Right lobe of liver (tissue), 4 donors: Measurements from ENCODE around the gene PTH.

Experiments
- POLR2A ChIP-seq: fragments of 450-650 bp; IDR thresholded peaks from one replicate; pipeline ENCODE4 v1.6.1; 2017; ENCODE audit warnings: antibody characterized with exemption, mild to moderate bottlenecking
- TF ChIP-seq, protein P1 (sequence below), 4 donors: fragments of 200-600 bp in 3 of 4; fragments of 450-650 bp in 1 of 4; IDR thresholded peaks; one replicate each; pipeline versions ENCODE4 v1.5.1 to v1.8.0; 2016 to 2022; ENCODE audit warnings: antibody characterized with exemption in 4 of 4, mild to moderate bottlenecking in 2 of 4
- donor health status: DM: no; HTN: no; CAD: no.
- donor health status: DM: no; HTN: no; CAD: no.
- donor health status: DM: no; HTN: yes; CAD: no.

DNA sequence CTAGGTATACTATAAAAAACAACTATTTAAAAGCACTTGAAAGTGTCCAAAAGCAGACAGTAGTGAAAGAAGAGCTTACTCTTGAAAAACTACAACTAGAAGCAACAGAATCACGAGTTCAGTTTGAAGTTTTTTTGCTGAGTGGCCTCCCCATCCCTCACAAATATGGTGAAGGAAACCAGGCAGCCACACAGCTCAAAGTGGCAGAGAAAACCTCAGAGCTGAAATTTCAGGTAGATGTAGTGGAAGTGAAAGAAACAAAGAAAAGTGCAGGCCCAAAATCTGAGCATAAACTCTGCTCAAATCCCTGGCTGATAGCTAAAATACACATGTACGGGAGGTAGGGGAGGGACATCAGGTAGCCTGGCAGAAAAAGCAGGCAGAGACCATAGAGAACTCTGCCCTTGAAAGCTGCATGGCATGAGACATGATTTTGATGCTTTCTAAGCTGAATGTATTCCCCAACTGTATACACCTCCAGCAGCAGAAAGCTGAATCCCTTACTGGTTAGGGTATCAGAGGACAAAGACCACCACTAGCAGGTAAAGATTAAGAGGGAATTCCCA, 44.9 kb downstream of the PTH start:
- TF ChIP-seq, protein P1, sequence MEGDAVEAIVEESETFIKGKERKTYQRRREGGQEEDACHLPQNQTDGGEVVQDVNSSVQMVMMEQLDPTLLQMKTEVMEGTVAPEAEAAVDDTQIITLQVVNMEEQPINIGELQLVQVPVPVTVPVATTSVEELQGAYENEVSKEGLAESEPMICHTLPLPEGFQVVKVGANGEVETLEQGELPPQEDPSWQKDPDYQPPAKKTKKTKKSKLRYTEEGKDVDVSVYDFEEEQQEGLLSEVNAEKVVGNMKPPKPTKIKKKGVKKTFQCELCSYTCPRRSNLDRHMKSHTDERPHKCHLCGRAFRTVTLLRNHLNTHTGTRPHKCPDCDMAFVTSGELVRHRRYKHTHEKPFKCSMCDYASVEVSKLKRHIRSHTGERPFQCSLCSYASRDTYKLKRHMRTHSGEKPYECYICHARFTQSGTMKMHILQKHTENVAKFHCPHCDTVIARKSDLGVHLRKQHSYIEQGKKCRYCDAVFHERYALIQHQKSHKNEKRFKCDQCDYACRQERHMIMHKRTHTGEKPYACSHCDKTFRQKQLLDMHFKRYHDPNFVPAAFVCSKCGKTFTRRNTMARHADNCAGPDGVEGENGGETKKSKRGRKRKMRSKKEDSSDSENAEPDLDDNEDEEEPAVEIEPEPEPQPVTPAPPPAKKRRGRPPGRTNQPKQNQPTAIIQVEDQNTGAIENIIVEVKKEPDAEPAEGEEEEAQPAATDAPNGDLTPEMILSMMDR (IDR thresholded peaks at IDR 0.05) = no peak
- no peak for TF ChIP-seq POLR2A
